ENCODE results near the gene PRKAR2B.

DNA sequence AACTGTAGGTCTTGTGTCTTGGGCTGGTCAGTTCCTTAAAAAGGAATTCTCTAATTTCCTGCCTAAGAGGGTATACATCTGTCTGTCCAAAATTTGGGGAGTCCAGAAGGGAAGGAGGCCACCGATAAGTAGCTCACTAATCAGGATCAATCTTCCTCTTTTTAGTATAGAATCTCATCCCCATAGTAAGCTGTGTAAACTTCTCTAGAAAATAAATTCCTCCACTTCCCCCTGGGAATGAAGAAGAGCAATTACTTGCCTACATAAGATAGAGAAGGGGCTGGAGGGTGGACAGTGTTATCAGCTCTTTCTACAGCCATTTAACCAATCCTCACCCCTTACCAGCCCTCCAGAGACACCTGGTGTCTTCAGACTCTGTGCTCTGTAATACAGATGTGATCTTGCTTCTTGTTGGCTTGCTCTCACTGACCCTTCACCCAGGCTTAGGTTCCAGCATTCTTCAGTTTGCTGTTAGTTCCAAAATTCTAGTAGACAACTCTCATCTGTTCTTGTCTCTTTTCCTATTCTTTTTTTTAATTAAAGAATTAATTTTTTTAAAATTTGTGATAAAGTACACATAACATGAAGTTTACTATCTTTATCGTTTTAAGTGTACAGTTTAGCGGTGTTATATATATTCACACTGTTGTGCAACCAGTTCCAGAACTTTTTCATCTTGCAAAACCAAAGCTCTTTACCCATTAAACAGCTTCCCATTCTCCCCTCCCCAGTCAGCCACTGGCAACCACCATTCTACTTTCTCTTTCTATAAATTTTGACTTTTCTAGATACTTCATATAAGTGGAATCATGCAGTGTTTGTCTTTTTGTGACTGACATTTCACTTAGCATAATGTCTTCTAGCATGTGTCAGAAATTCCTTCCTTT, 6.5 kb upstream of the PRKAR2B start:
- TF ChIP-seq, protein P1, sequence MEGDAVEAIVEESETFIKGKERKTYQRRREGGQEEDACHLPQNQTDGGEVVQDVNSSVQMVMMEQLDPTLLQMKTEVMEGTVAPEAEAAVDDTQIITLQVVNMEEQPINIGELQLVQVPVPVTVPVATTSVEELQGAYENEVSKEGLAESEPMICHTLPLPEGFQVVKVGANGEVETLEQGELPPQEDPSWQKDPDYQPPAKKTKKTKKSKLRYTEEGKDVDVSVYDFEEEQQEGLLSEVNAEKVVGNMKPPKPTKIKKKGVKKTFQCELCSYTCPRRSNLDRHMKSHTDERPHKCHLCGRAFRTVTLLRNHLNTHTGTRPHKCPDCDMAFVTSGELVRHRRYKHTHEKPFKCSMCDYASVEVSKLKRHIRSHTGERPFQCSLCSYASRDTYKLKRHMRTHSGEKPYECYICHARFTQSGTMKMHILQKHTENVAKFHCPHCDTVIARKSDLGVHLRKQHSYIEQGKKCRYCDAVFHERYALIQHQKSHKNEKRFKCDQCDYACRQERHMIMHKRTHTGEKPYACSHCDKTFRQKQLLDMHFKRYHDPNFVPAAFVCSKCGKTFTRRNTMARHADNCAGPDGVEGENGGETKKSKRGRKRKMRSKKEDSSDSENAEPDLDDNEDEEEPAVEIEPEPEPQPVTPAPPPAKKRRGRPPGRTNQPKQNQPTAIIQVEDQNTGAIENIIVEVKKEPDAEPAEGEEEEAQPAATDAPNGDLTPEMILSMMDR (conservative IDR thresholded peaks at IDR 0.05; ENCODE audit: low read length), result no peak
- no peak for TF ChIP-seq EZH2phosphoT487 (IDR thresholded peaks at IDR 0.05; ENCODE audit: borderline replicate concordance, low read depth, low read length)
